Stimulated activated CD8-positive, alpha-beta memory T cell treated with anti-CD3 and anti-CD28 coated beads, Interleukin-15, amount 100 ng/mL, for 48 hours (primary cell): ENCODE results near the gene SOX1.

Experiments
- DNase-seq, 2 donors: peaks; one replicate each; pipeline ENCODE4 v3.0.0-alpha.2; 2020; ENCODE audit warnings: low read depth in 2 of 2

The SOX1 gene

DNA sequence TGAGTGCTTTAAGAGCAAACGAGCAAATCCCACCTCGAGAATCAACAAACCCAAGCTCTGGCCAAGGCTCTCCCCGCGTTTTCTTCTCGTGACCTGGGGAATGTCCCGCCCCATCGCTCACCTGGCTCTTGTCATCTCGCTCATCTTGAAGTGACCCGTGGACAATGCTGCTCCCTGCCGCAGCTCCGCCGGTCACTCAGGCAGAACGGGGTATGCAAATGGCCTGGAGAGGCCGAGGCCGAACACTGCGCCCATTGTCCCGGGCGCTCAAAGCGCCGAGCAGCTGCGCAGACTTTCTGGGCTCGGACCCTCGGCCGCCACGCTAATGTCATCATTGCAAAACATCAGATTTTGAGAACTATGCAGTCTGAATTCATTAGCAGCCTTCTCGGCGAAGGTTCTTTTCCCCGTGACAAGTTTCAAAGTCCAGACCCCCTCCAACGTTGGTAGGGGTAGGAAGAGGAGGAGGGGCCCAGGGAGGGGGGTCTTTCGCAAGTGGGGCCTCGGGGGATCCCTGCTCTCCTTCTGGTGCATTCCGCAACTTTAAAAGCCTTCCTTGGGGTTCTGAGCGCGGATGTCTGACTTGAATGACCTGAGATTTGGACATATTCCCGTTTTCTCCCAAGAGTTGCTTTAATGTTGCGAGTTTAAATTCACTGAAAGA is 39.7 kb downstream of the SOX1 start:
- DNase-seq, result no peak

DNA sequence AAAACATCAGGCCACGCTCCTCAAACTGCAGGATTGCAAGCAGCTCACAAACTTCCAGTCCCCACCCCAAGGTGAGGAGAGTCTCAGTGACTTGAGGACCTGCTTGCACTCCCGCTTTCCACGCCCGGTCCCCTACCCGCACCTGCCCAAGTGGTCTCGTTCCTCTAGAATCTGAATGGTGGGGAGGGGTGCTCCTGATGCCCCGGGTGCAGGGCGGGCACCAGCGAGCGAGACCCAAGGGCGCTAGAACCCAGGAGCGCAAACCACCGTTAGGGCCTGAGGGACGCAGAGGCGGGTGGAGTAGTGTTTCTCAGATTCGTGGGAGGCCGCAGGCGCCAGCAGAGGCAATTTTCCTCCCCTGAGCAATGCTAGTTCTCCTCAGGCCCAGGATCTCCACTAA is 40.3 kb downstream of the SOX1 start:
- no peak for DNase-seq

DNA sequence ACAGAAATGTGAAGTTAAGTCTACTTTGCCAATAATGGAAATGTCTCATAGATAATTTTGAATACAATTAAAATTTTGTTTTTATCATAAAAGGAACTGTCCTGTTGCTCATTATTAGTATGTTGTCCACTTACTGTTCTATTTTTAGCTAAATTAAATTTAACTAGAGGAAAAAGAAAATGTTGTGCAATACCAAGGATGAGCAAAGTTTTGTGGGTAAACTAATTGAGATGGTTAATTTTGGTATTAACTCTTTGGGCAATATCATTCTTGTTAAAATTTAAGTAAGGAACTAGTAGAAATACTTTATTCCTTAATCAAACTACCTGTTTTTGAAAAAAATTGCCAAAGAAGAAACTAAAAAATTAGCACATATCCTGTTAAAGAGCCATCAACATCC is 43.5 kb downstream of the SOX1 start:
- DNase-seq, result no peak

GRCh38 chr13:112111239-112111857 is 44.4 kb downstream of the SOX1 start:
- DNase-seq, result no peak

DNA sequence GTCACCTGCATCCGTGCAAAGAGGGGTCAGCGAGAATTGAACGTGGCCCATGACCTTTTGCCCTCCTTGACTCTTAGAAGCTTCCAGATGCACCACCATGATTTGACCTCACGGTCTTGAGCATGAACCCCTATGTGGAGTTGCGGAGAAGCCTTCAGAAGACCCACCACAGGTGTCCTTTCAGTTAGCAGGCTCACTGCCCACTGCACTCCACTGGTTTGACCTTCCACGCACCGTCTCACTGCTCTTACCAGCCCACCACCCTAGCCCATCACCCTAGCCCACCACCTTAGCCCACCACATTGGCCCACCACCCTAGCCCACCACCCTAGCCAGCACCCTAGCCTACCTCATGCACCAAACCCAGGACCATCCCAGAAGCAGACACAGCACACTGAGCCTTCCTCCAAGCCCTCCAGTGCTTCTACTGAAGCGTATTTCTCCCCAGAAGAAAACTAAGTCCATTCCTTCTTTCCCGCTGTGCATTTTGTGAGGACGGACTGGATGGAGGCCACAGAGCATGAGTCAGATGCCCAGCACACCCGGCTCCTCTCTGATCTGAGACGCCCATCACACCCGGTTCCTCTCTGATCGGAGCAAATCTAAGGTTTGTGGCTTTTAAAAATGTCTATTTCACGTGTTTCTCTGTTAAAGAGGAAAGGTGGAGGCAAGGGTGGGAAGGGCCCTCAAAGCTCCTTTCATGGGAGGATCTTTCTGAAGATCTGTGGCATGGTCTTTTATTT is 45.8 kb downstream of the SOX1 start:
- no peak for DNase-seq

DNA sequence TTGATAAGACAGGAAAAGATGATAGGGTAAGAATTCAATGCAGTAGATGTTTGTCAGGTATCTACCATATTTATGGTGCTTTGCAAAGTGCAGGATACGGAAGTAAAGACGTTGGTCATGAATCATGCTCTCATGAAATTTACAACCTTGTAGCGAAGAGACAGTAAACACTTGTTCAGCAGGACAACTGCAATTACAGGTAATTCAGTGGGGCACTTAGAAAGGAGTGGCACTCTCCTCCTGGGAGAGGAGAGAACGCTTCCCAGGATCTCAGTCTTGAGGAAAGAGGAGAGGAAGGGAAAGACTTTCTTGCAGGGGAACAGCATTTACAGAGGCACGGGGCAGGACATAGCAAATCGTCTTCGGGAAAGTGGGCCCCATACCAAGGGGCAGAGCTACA is 46.4 kb downstream of the SOX1 start:
- DNase-seq, result no peak

DNA sequence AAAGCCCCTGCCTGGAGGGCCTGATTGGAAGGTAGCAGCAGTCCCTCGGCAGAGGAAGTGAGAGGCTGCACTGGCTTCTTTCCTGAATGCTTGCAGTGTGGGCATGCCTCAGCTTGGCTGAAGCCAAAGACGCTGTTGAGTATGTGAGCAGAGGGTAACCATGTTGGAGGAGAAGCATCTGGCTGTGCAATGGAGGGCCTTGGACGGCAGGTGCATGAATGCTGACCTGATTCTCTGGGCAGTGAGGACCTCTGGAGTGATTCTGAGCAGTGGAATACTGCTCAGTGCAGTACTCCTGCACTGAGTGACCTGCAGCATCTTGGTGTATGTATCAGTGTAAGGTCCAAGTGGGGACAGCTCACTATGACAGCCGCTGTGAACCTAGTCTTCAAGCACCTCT is 46.9 kb downstream of the SOX1 start:
- no peak for DNase-seq

- DNase-seq, result no peak
Measured at GRCh38 chr13:112114391-112114790, 47.4 kb downstream of the SOX1 start.

DNA sequence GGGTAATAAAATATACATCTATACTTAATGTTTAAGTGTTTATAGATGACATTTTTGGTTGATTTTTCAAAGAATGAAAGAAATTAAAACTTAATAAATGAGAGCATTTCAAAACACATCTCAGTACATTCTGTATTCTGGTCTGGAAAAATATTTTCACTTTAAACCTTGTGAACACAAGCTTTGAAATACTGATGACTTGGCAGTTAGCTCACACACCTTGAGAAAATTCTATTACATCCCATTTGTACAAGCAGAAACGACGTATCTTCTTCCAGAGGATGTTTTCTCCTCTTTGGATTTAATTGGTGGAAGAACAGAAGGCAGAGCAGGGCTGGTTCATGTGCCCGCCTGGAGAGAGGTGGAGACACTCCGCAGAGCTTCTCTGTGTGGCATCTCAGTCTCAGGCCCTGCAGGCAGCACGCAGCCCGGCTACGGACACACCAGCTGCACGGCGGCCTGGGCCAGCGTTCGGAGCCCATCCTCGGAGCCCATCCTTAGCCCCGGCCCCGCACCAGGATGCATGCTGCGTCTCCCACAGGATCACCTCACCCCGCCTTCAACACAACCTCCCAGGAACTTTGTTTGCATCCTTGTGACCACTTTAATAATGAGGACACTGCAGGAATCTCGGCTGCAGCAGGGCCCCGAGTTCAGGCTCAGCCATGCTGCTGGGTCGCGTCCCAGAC is 48.6 kb downstream of the SOX1 start:
- DNase-seq, result no peak

DNA sequence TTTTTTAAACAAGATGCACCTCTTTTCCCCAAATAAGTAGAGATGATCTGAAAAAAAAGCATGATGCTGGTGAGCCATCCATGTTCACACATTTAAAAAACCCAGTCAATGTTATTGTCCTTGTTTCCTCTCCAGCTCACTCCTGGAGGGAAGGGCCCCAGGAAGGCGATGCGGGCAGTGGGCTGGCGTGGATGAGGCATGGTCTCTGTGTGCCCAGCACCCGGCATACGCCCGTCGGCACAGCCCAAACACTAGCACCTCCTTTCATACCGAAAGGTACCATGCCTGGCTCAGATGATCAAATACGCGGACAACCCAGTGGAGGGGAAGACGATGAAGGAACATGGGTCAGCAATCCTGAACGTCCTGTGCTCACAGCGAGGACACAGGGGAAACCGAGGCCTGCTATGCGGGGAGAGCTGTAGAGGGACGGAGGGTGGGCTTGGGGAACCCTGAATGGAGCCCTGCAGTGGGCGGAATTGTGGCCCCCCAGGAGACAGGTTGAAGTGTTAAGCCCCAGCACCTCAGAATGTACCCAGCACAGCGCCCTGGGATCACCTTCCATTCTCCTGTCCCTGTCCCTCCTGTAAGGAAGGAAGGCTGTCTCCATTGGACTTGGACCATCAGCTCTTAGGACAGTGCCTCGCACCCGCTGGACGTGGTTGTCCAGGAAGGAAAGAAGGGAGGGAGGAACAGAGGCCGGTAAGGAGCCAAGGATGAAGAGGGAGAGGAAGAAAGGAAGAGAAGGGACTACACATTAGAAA is 49.4 kb downstream of the SOX1 start:
- DNase-seq, result no peak

- no peak for DNase-seq
Measured at GRCh38 chr13:112117258-112117954, 50.5 kb downstream of the SOX1 start.

- no peak for DNase-seq
Measured at GRCh38 chr13:112117955-112118302, 51.0 kb downstream of the SOX1 start.

DNA sequence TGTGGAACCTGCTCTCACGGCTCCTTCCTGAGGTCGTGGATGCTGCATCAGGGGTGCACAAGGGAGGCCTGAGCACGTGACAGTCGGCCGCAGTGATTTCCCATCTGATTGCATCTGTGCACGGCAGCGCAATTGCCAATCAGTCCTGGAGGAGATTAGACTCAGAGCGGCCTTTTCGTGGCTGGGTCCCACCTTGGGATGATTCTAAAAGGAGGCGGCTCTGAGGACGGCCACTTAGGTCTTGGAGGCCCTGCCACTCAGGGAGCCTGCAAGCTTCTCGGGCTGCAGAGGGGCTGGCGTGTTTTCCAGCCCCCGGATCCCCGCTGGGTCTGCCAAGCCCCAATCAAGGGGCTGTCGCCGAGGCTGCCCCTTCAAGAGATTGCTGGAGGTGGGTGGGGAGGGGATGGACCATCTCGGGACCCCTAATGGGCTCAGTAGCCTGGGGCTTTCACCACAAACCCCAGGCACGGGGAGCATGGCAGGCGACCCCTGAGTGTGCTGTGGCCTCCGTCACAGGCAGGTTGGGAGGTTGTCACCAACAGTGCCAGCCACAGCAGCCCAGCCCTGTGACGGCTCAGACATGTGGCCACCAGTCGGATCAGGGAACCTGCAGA is 51.6 kb downstream of the SOX1 start:
- DNase-seq, result no peak

DNA sequence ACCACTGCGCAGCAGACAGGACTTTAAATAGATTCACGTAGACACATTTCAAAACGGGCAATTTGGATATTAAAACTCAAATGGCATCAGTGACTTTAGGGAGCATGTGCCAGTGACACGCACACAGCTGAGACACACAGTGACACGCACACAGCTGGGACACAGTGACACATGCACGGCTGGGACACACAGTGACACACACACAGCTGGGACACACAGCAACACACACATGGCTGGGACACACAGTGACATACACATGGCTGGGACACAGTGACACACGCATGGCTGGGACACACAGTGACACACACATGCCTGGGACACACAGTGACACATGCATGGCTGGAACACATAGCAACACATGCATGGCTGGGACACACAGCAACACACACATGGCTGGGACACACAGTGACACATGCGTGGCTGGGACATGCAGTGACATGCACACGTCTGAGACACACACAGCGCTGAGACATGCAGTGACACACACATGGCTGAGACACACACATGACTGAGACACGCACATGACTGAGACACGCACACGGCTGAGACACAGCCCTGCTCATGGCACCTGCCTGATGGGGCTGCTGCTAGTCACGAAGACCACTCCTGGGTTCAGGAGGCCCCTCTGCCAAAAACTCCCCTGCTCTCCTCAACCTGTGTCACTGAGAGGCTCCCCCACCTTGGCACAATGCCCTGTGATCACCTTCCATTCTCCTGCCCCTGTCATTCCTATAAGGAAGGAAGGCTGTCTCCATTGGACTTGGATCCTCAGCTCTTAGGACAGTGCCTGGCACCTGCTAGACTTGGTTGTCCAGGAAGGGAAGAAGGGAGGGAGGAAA is 52.5 kb downstream of the SOX1 start:
- no peak for DNase-seq

GRCh38 chr13:112120031-112120373 is 53.1 kb downstream of the SOX1 start:
- DNase-seq, result no peak
